A673 (cell line): ENCODE data around the gene MPZL1. TPM values are rescaled to one million over a fixed set of nuclear protein-coding genes. Genes with fewer than 3 reads are reported as not detected.

Experiments used
- BruUV-seq: library from RNA; stranded (reverse); fragments of 400-500 nt; replicated peaks from 2 replicates; lab custom pipeline; 2021; lab: Mats Ljungman, UMichigan
- CTCF ChIA-PET: fragments of 300-600 bp; sonication (Branson Sonifier 250); formaldehyde crosslinking; loops from one replicate; lab custom pipeline; 2022; ENCODE audit warnings: antibody characterized with exemption; lab: Charles Lee
- POLR2A ChIA-PET: fragments of 300-600 bp; sonication (Branson Sonifier 250); formaldehyde crosslinking; loops from one replicate; lab custom pipeline; 2022; ENCODE audit warnings: antibody characterized with exemption; ENCODE audit not compliant: low non-redundant PET; lab: Charles Lee
- DNase-seq: peaks from one replicate; pipeline ENCODE4 v3.0.0-alpha.2; 2015; ENCODE audit warnings: low spot score
- H3K27ac ChIP-seq: fragments of 200-600 bp; sonication (generic); 2 replicates; pipeline ENCODE4 v1.5.1; 2016; ENCODE audit warnings: mixed run types, low read depth, mild to moderate bottlenecking, mixed read lengths, antibody characterized with exemption, low read length; ENCODE audit not compliant: poor library complexity, severe bottlenecking
- H3K27me3 ChIP-seq: fragments of 200-600 bp; sonication (generic); replicated peaks from 2 replicates; pipeline ENCODE4 v1.6.1; 2017; ENCODE audit warnings: mixed run types, low read depth, mild to moderate bottlenecking, mixed read lengths, antibody characterized with exemption, low read length; ENCODE audit not compliant: insufficient read depth, poor library complexity
- H3K36me3 ChIP-seq: fragments of 200-600 bp; sonication (generic); 2 replicates; pipeline ENCODE4 v1.6.1; 2016; ENCODE audit warnings: mixed run types, mild to moderate bottlenecking, mixed read lengths, antibody characterized with exemption, low read length; ENCODE audit not compliant: insufficient read depth, poor library complexity, severe bottlenecking
- H3K4me1 ChIP-seq: fragments of 200-600 bp; sonication (generic); 2 replicates; pipeline ENCODE4 v1.6.1; 2017; ENCODE audit warnings: mixed run types, mild to moderate bottlenecking, mixed read lengths, antibody characterized with exemption, low read length; ENCODE audit not compliant: insufficient read depth, poor library complexity, severe bottlenecking
- H3K4me3 ChIP-seq: fragments of 200-600 bp; sonication (generic); 2 replicates; pipeline ENCODE4 v1.5.1; 2016; ENCODE audit warnings: low read depth, mixed run types, mild to moderate bottlenecking, mixed read lengths, low read length; ENCODE audit not compliant: poor library complexity, severe bottlenecking
- H3K9me3 ChIP-seq: fragments of 200-600 bp; sonication (generic); 2 replicates; pipeline ENCODE4 v1.6.1; 2016; ENCODE audit warnings: mixed run types, low read depth, mild to moderate bottlenecking, mixed read lengths, antibody characterized with exemption, low read length; ENCODE audit not compliant: poor library complexity, severe bottlenecking
- CTCF ChIP-seq: fragments of 300-800, 200-600 bp; sonication (generic); conservative IDR thresholded peaks from 2 replicates; pipeline ENCODE4 v1.5.1; 2017; ENCODE audit warnings: low read depth, mild to moderate bottlenecking, antibody characterized with exemption, low read length, moderate library complexity, mixed read lengths
- EZH2 ChIP-seq: fragments of 200-600 bp; sonication (generic); IDR thresholded peaks from 2 replicates; pipeline ENCODE4 v1.6.1; 2017; ENCODE audit warnings: borderline replicate concordance, low read depth, mild to moderate bottlenecking, mixed read lengths, antibody characterized with exemption, low read length; ENCODE audit not compliant: poor library complexity, severe bottlenecking
- intact Hi-C: fragments of 100-400 bp; cut with micrococcal nuclease; formaldehyde crosslinking; loops from one replicate; pipeline ENCODE4 v1.10.0; 2022; ENCODE audit not compliant: unreplicated experiment
- total RNA-seq: library from RNA; stranded (reverse); gene quantifications from 2 replicates; pipeline ENCODE4 v1.2.3, GENCODE V29; 2021

MPZL1 gene
- total RNA-seq, 1 experiment from 2014 or later = 87.8 TPM

- H3K4me3 ChIP-seq = no peak overlapping the region
- H3K4me1 ChIP-seq = no peaks in the 10 kb centered on the region
- no peaks in the 10 kb centered on the region for H3K27me3 ChIP-seq
- intact Hi-C loops = no loop called here
- H3K9me3 ChIP-seq = peaks cover under 1% of the 10 kb centered on the region
- no peak overlapping the region for H3K27ac ChIP-seq
- no peak for TF ChIP-seq EZH2
- H3K36me3 ChIP-seq = peaks cover 25% of the 10 kb centered on the region
- ChIA-PET CTCF (no interaction called here), POLR2A (no interaction called here)
- no peak for DNase-seq
- BruUV-seq = no TSS peak
These were observed 54.4 kb downstream of the MPZL1 start for GRCh38 chr1:167776151-167776550.

- ChIA-PET CTCF (no interaction called here), POLR2A (no interaction called here)
- BruUV-seq = no TSS peak
- no peak overlapping the region for H3K27ac ChIP-seq
- H3K4me1 ChIP-seq = no peaks in the 10 kb centered on the region
- peaks cover 5% of the 10 kb centered on the region for H3K9me3 ChIP-seq
- no peaks in the 10 kb centered on the region for H3K27me3 ChIP-seq
- no peak for DNase-seq
- intact Hi-C loops = no loop called here
- TF ChIP-seq CTCF (no peak), EZH2 (no peak)
- no peak overlapping the region for H3K4me3 ChIP-seq
- peaks cover 25% of the 10 kb centered on the region for H3K36me3 ChIP-seq
These were observed 55.0 kb downstream of the MPZL1 start for GRCh38 chr1:167776616-167777268.

- no peak overlapping the region for H3K27ac ChIP-seq
- BruUV-seq = no TSS peak
- POLR2A ChIA-PET = no interaction called here
- no peaks in the 10 kb centered on the region for H3K27me3 ChIP-seq
- intact Hi-C loops = no loop called here
- peaks cover 5% of the 10 kb centered on the region for H3K9me3 ChIP-seq
- peaks cover 25% of the 10 kb centered on the region for H3K36me3 ChIP-seq
- no peak for DNase-seq
- H3K4me3 ChIP-seq = no peak overlapping the region
- TF ChIP-seq CTCF = no peak
- CTCF ChIA-PET = no interaction called here
- no peaks in the 10 kb centered on the region for H3K4me1 ChIP-seq
These were observed 55.5 kb downstream of the MPZL1 start for GRCh38 chr1:167777269-167777650.

GRCh38 chr1:167781558-167781957 is 59.8 kb downstream of the MPZL1 start:
- intact Hi-C loops = no loop called here
- POLR2A ChIA-PET = no interaction called here
- no peak for DNase-seq
- Histone ChIP-seq H3K27ac (no peak overlapping the region), H3K27me3 (no peaks in the 10 kb centered on the region), H3K4me1 (no peaks in the 10 kb centered on the region), H3K9me3 (peaks cover 5% of the 10 kb centered on the region), H3K4me3 (no peak overlapping the region), H3K36me3 (peaks cover 7% of the 10 kb centered on the region)
- TF ChIP-seq EZH2 = no peak
- no peak for TF ChIP-seq CTCF
- CTCF ChIA-PET = no interaction called here
- BruUV-seq = no TSS peak
